HepG2 (cell line): ENCODE measurements around the gene TSC22D1. TPM values are rescaled to one million over a fixed set of nuclear protein-coding genes. Genes with fewer than 3 reads are reported as not detected.

ENCODE experiments used
- ATAC-seq: fragments of 200-7000 bp; cut with Tn5 transposase; 3 replicates; pipeline ENCODE4 v1.9.1; 2020; ENCODE audit warnings: mild to moderate bottlenecking, moderate library complexity
- BruUV-seq: library from RNA; stranded (reverse); fragments of 400-500 nt; replicated peaks from 2 replicates; lab custom pipeline; 2021; lab: Mats Ljungman, UMichigan
- CTCF ChIA-PET: fragments of 300-600 bp; formaldehyde crosslinking; extraction: SDS; loops from one replicate; lab custom pipeline; 2021; ENCODE audit warnings: low total read pairs, inconsistent platforms, low intra/inter-chr PET ratio; lab: Yijun Ruan, JAX
- POLR2A ChIA-PET: fragments of 350-600 bp; sonication (Branson Sonifier 250); formaldehyde crosslinking; loops from one replicate; lab custom pipeline; 2020; ENCODE audit warnings: antibody characterized with exemption, inconsistent platforms; lab: Yijun Ruan, JAX
- DNase-seq: peaks from one replicate; pipeline ENCODE4 v3.0.0-alpha.2; 2015; ENCODE audit warnings: low spot score
- FAIRE-seq: peaks from 3 replicates; lab custom pipeline; 2011; peaks lifted over from hg19 to GRCh38; lab: Jason Lieb, UNC
- H2AFZ ChIP-seq: one replicate; pipeline ENCODE4 v1.6.1; 2011; ENCODE audit warnings: low read length, inconsistent platforms
- H3K27ac ChIP-seq: fragments of 300-600 bp; 3 replicates; pipeline ENCODE4 v1.8.0; 2011; ENCODE audit warnings: mixed run types, mild to moderate bottlenecking, mixed read lengths, low read length, inconsistent platforms; ENCODE audit not compliant: insufficient read depth; ENCODE audit errors: extremely low read length
- H3K27me3 ChIP-seq, 2 experiments: fragments of 200-600 bp in 1 of 2; 2 replicates in 1 of 2; 3 replicates in 1 of 2; pipeline versions ENCODE4 v1.6.0 to v1.8.0; 2011; ENCODE audit warnings: low read length in 2 of 2, mild to moderate bottlenecking in 2 of 2, moderate library complexity in 2 of 2, inconsistent platforms in 1 of 2; ENCODE audit not compliant: insufficient read depth in 2 of 2, control insufficient read depth in 1 of 2
- H3K36me3 ChIP-seq, 2 experiments: fragments of 200-600 bp in 1 of 2; replicated peaks in 1 of 2; 2 replicates in 1 of 2; 3 replicates in 1 of 2; pipeline versions ENCODE4 v1.5.1 to v1.8.0; 2011; ENCODE audit warnings: low read length in 2 of 2, inconsistent platforms in 1 of 2; ENCODE audit not compliant: insufficient read depth in 2 of 2, control insufficient read depth in 1 of 2
- H3K4me1 ChIP-seq: 2 replicates; pipeline ENCODE4 v1.5.1; 2012; ENCODE audit warnings: low read length, inconsistent platforms; ENCODE audit not compliant: insufficient read depth
- H3K4me2 ChIP-seq: 2 replicates; pipeline ENCODE4 v1.6.0; 2011; ENCODE audit warnings: low read depth, low read length, inconsistent platforms
- H3K4me3 ChIP-seq, 3 experiments: fragments of 200-600 bp in 1 of 3; sonication (generic), shearing (Covaris generic) in 1 of 3; replicated peaks in 1 of 3; 2 replicates each; pipeline ENCODE4 v1.5.1; 2011 to 2016; ENCODE audit warnings: low read length in 3 of 3, inconsistent platforms in 2 of 3, low read depth in 2 of 3, mild to moderate bottlenecking in 2 of 3, control low read depth in 1 of 3, mixed read lengths in 1 of 3; ENCODE audit not compliant: insufficient read depth in 1 of 3
- H3K79me2 ChIP-seq: one replicate; pipeline ENCODE4 v1.6.1; 2011; ENCODE audit warnings: low read length, inconsistent platforms; ENCODE audit not compliant: insufficient read depth
- H3K9ac ChIP-seq: 2 replicates; pipeline ENCODE4 v1.6.0; 2011; ENCODE audit warnings: mild to moderate bottlenecking, low read depth, low read length, inconsistent platforms; ENCODE audit not compliant: insufficient read depth
- H3K9me3 ChIP-seq: 2 replicates; pipeline ENCODE4 v1.5.1; 2012; ENCODE audit warnings: mild to moderate bottlenecking, low read length
- H4K20me1 ChIP-seq: 2 replicates; pipeline ENCODE4 v1.6.0; 2011; ENCODE audit warnings: inconsistent platforms, mild to moderate bottlenecking, low read length, moderate library complexity; ENCODE audit not compliant: insufficient read depth
- ATM ChIP-seq: fragments of 450-650 bp; IDR thresholded peaks from 2 replicates; pipeline ENCODE4 v1.7.1; 2017; ENCODE audit warnings: mild to moderate bottlenecking, borderline replicate concordance
- FOXC1 ChIP-seq: sonication (generic); formaldehyde crosslinking; IDR thresholded peaks from 2 replicates; pipeline ENCODE4 v1.8.0; 2022; ENCODE audit warnings: mild to moderate bottlenecking, missing genetic modification reagents, borderline replicate concordance
- SSRP1 ChIP-seq: IDR thresholded peaks from 2 replicates; pipeline ENCODE4 v1.6.1; 2016; ENCODE audit warnings: control low read depth
- ZFY ChIP-seq: sonication (generic); formaldehyde crosslinking; IDR thresholded peaks from 2 replicates; pipeline ENCODE4 v1.4.0; 2020; ENCODE audit warnings: missing genetic modification reagents
- ZMYM3 ChIP-seq: sonication (generic); formaldehyde crosslinking; IDR thresholded peaks from 2 replicates; pipeline ENCODE4 v1.5.1; 2020; ENCODE audit warnings: mild to moderate bottlenecking, missing genetic modification reagents
- ZNF296 ChIP-seq: sonication (generic); formaldehyde crosslinking; conservative IDR thresholded peaks from 2 replicates; pipeline ENCODE4 v1.5.0; 2020; ENCODE audit warnings: mild to moderate bottlenecking, missing genetic modification reagents
- WGBS: methylation state at CpG from one replicate; pipeline ENCODE4 v1.1.6; 2017; ENCODE audit warnings: low lambda C conversion rate; 5-methylcytosine and 5-hydroxymethylcytosine counted together
- in situ Hi-C: cut with HindIII; loops from 2 replicates; pipeline ENCODE4 v1.10.0; 2017; ENCODE audit warnings: low pct_unique_long_range_greater_than_20kb; ENCODE audit not compliant: extremely low pct_ligation_motif_present
- intact Hi-C: fragments of 100-400 bp; cut with micrococcal nuclease; formaldehyde crosslinking; loops from one replicate; pipeline ENCODE4 v1.10.0; 2022; ENCODE audit not compliant: unreplicated experiment
- polyA plus RNA-seq, 8 experiments: library from polyadenylated mRNA; depleted of rRNA in 3 of 8; stranded (reverse) in 7 of 8; unstranded in 1 of 8; fragments of >200 nt; fragmentation: Illumina TruSeq in 4 of 8; extraction: Trizol in 4 of 8; gene quantifications; 2 replicates each; pipeline versions ENCODE4 v1.2.1 to v1.2.3, GENCODE V29; 2011 to 2016; ENCODE audit warnings: low read depth in 4 of 8, missing spikeins in 1 of 8, mixed read lengths in 1 of 8; ENCODE audit not compliant: insufficient read depth in 1 of 8
- total RNA-seq, 5 experiments: library from RNA; depleted of rRNA; stranded (reverse); fragments of >200 nt; fragmentation: Illumina TruSeq; extraction: Trizol; gene quantifications; 2 replicates each; pipeline ENCODE4 v1.2.3, GENCODE V29; 2016; ENCODE audit warnings: low read depth in 1 of 5
- TF ChIP-seq, protein P1 (sequence below): sonication (generic); formaldehyde crosslinking; IDR thresholded peaks from 2 replicates; pipeline ENCODE4 v1.4.0; 2020; ENCODE audit warnings: mild to moderate bottlenecking, missing genetic modification reagents
- TF ChIP-seq, protein P2 (sequence below): sonication (generic); formaldehyde crosslinking; IDR thresholded peaks from 2 replicates; pipeline ENCODE4 v1.4.0; 2020; ENCODE audit warnings: missing genetic modification reagents, borderline replicate concordance
- TF ChIP-seq, protein P3 (sequence below): sonication (generic); formaldehyde crosslinking; IDR thresholded peaks from 2 replicates; pipeline ENCODE4 v1.5.0; 2020; ENCODE audit warnings: mild to moderate bottlenecking, missing genetic modification reagents, borderline replicate concordance
- TF ChIP-seq, protein P4 (sequence below): sonication (generic); formaldehyde crosslinking; IDR thresholded peaks from 2 replicates; pipeline ENCODE4 v1.8.1; 2023; ENCODE audit warnings: mild to moderate bottlenecking, missing genetic modification reagents, borderline replicate concordance

The TSC22D1 gene
- total and polyA plus RNA-seq, 2 of the 13 experiments (the other 11 are each of a cell fraction or from before 2014, with no cell fraction given), result 18.4 to 35.7 TPM

DNA sequence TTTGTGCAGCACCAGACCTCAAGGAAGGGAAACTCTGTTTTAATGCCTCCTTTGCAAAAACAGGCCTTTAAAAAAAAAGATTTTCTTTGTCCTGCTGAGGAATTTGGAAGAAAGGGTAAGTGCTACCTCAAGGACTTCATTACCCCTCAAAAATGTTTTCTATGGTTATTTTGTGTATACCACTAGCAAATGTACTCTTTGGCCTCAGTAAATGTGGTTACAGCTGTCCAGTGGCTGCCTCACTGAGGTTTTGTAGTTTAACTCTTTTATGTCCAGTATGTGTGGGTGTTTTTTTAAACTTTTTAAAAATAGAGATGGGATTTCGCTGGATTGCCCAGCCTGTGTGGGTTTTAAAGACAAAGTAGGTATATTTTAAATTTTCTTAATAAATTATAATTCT lies 42.2 kb upstream of the TSC22D1 start:
- intact Hi-C loops, result no loop called here
- 0 out of 2 replicates have a peak, but pooled peaks cover 8% of the 10 kb centered on the region for H3K4me1 ChIP-seq
- no peak overlapping the region for H3K27ac ChIP-seq
- no TSS peak for BruUV-seq
- DNase-seq (no peak), FAIRE-seq (no peak), ATAC-seq (no peak)
- in situ Hi-C loops, result no loop called here
- no peak overlapping the region for H3K4me3 ChIP-seq
- H2AFZ ChIP-seq, result no peak overlapping the region
- ChIA-PET POLR2A (no interaction called here), CTCF (no interaction called here)
- TF ChIP-seq ZNF296 (CRISPR knock-in tag) (no peak), FOXC1 (no peak), ATM (no peak), ZMYM3 (CRISPR knock-in tag) (no peak), ZFY (CRISPR knock-in tag) (no peak), SSRP1 (CRISPR knock-in tag) (no peak)
- TF ChIP-seq, protein P1, sequence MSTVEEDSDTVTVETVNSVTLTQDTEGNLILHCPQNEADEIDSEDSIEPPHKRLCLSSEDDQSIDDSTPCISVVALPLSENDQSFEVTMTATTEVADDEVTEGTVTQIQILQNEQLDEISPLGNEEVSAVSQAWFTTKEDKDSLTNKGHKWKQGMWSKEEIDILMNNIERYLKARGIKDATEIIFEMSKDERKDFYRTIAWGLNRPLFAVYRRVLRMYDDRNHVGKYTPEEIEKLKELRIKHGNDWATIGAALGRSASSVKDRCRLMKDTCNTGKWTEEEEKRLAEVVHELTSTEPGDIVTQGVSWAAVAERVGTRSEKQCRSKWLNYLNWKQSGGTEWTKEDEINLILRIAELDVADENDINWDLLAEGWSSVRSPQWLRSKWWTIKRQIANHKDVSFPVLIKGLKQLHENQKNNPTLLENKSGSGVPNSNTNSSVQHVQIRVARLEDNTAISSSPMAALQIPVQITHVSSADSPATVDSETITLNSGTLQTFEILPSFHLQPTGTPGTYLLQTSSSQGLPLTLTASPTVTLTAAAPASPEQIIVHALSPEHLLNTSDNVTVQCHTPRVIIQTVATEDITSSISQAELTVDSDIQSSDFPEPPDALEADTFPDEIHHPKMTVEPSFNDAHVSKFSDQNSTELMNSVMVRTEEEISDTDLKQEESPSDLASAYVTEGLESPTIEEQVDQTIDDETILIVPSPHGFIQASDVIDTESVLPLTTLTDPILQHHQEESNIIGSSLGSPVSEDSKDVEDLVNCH (CRISPR knock-in tag), result no peak
- TF ChIP-seq, protein P2, sequence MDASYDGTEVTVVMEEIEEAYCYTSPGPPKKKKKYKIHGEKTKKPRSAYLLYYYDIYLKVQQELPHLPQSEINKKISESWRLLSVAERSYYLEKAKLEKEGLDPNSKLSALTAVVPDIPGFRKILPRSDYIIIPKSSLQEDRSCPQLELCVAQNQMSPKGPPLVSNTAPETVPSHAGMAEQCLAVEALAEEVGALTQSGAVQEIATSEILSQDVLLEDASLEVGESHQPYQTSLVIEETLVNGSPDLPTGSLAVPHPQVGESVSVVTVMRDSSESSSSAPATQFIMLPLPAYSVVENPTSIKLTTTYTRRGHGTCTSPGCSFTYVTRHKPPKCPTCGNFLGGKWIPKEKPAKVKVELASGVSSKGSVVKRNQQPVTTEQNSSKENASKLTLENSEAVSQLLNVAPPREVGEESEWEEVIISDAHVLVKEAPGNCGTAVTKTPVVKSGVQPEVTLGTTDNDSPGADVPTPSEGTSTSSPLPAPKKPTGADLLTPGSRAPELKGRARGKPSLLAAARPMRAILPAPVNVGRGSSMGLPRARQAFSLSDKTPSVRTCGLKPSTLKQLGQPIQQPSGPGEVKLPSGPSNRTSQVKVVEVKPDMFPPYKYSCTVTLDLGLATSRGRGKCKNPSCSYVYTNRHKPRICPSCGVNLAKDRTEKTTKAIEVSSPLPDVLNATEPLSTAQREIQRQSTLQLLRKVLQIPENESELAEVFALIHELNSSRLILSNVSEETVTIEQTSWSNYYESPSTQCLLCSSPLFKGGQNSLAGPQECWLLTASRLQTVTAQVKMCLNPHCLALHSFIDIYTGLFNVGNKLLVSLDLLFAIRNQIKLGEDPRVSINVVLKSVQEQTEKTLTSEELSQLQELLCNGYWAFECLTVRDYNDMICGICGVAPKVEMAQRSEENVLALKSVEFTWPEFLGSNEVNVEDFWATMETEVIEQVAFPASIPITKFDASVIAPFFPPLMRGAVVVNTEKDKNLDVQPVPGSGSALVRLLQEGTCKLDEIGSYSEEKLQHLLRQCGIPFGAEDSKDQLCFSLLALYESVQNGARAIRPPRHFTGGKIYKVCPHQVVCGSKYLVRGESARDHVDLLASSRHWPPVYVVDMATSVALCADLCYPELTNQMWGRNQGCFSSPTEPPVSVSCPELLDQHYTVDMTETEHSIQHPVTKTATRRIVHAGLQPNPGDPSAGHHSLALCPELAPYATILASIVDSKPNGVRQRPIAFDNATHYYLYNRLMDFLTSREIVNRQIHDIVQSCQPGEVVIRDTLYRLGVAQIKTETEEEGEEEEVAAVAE (CRISPR knock-in tag), result no peak
- TF ChIP-seq, protein P3, sequence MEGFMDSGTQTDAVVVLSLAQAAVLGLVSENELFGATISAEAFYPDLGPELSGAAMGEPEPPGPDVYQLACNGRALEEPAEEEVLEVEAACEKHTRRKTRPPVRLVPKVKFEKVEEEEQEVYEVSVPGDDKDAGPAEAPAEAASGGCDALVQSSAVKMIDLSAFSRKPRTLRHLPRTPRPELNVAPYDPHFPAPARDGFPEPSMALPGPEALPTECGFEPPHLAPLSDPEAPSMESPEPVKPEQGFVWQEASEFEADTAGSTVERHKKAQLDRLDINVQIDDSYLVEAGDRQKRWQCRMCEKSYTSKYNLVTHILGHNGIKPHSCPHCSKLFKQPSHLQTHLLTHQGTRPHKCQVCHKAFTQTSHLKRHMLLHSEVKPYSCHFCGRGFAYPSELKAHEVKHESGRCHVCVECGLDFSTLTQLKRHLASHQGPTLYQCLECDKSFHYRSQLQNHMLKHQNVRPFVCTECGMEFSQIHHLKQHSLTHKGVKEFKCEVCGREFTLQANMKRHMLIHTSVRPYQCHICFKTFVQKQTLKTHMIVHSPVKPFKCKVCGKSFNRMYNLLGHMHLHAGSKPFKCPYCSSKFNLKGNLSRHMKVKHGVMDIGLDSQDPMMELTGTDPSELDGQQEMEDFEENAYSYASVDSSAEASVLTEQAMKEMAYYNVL (CRISPR knock-in tag), result no peak
- TF ChIP-seq, protein P4, sequence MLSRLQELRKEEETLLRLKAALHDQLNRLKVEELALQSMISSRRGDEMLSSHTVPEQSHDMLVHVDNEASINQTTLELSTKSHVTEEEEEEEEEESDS (CRISPR knock-in tag), result no peak
- no peak overlapping the region for H3K9ac ChIP-seq
- H3K4me2 ChIP-seq, result no peak overlapping the region
- no peaks in the 10 kb centered on the region for H3K27me3 ChIP-seq
- no peaks in the 10 kb centered on the region for H3K9me3 ChIP-seq
- no peaks in the 10 kb centered on the region for H3K36me3 ChIP-seq
- 5% methylated on average over 1 of the region's 1 CpG for WGBS
- H4K20me1 ChIP-seq, result no peaks in the 10 kb centered on the region
- H3K79me2 ChIP-seq, result no peaks in the 10 kb centered on the region
